Endothelial cell (in vitro differentiated cells): ENCODE results near the gene ACKR2. TPM values are rescaled to one million over a fixed set of nuclear protein-coding genes. Genes with fewer than 3 reads are reported as not detected.

Source experiments
- DNase-seq: peaks from one replicate; pipeline ENCODE4 v3.0.0; 2021; ENCODE audit warnings: low spot score
- H3K27ac Mint-ChIP-seq: one replicate; pipeline ENCODE4 v1.8.0; 2021; ENCODE audit warnings: mixed read lengths, inconsistent platforms; ENCODE audit not compliant: unreplicated experiment
- H3K27me3 Mint-ChIP-seq: one replicate; pipeline ENCODE4 v1.8.0; 2021; ENCODE audit warnings: mild to moderate bottlenecking, moderate library complexity, mixed read lengths, inconsistent platforms; ENCODE audit not compliant: unreplicated experiment
- H3K36me3 Mint-ChIP-seq: one replicate; pipeline ENCODE4 v1.8.0; 2021; ENCODE audit warnings: mild to moderate bottlenecking, low read depth, mixed read lengths, inconsistent platforms; ENCODE audit not compliant: unreplicated experiment
- H3K4me1 Mint-ChIP-seq: one replicate; pipeline ENCODE4 v1.8.0; 2021; ENCODE audit warnings: mild to moderate bottlenecking, mixed read lengths, inconsistent platforms; ENCODE audit not compliant: unreplicated experiment
- H3K4me3 Mint-ChIP-seq: one replicate; pipeline ENCODE4 v1.8.0; 2021; ENCODE audit warnings: mild to moderate bottlenecking, mixed read lengths, inconsistent platforms; ENCODE audit not compliant: unreplicated experiment
- H3K9me3 Mint-ChIP-seq: one replicate; pipeline ENCODE4 v1.8.0; 2021; ENCODE audit warnings: mixed read lengths, inconsistent platforms; ENCODE audit not compliant: unreplicated experiment
- CTCF ChIP-seq: fragments of 200-600 bp; sonication (generic); IDR thresholded peaks from one replicate; pipeline ENCODE4 v1.5.0; 2021; ENCODE audit warnings: antibody characterized with exemption; ENCODE audit not compliant: unreplicated experiment
- total RNA-seq: library from RNA; stranded (reverse); fragmentation: NEBNext Ultra II Directional; extraction: Animal tissue kit (Norgen Biotek cat#: 25700); gene quantifications from one replicate; pipeline ENCODE4 v1.2.1, GENCODE V29; 2021; ENCODE audit not compliant: unreplicated experiment

Gene ACKR2
- total RNA-seq, 1 donor from 2014 or later, result 3.8 TPM

GRCh38 chr3:42892807-42893206 lies 83.6 kb downstream of the ACKR2 start:
- Mint-ChIP-seq H3K36me3 (no peaks in the 10 kb centered on the region), H3K27me3 (peaks cover 2% of the 10 kb centered on the region), H3K4me1 (no peaks in the 10 kb centered on the region), H3K9me3 (no peaks in the 10 kb centered on the region), H3K27ac (no peak overlapping the region), H3K4me3 (no peak overlapping the region)
- no peak for DNase-seq
- no peak for TF ChIP-seq CTCF

DNA sequence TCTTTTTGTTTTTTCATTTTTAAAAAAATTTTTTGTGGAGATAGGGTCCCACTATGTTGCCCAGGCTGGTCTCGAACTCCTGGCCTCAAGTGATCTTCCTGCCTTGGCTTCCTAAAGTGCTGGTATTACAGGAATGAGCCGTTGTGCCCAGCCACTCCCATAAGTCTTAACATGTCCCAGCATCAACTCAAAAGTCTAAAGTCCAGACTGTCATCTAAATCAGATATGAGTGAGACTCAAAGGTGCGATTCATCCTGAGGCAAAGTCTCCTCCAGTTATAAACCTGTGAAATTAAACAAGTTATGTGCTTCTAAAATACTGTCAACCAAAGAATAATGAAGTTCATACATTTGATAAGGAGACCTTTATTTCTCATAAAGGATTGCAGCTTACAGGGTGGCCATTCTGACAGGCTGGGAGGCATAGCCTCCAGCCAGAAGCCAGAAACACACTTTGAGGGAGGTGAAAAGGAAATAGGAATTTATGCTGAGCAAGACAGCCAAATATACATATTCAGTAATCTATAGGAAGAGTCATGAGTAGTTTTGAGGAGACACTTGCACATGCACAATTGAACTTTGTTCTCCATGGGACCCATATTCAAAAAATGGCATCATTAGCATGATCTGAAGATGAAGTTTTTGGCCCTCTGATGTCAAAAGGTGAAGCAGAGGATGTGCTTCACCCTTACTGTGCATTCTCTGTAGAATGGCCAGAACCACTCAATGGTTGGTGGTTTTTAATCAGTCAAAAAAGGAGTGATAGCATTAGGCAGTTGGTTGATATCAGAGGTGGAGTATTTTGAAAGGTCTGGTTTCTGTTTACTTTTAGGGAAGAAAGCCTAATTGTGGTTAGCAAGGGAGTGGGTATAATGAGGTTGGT lies 85.7 kb downstream of the ACKR2 start:
- no peaks in the 10 kb centered on the region for H3K36me3 Mint-ChIP-seq

DNA sequence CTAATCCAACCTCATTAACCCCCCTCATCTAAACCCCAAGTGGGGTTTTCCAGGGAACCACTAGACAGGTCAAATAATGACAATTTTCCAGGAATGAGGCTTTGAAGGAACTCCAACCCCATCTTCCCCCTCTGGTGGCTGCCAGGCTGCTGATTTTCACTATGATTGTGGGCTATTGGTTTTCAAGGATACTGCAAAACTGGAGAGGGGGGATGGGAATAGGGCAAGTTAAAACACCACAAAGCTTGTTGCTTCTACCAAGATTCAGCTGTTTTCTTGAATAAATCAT lies 86.3 kb downstream of the ACKR2 start:
- no peak overlapping the region for H3K4me3 Mint-ChIP-seq
- no peaks in the 10 kb centered on the region for H3K36me3 Mint-ChIP-seq
- H3K9me3 Mint-ChIP-seq, result no peaks in the 10 kb centered on the region
- H3K27me3 Mint-ChIP-seq, result peaks cover 2% of the 10 kb centered on the region
- H3K4me1 Mint-ChIP-seq, result no peaks in the 10 kb centered on the region
- no peak for TF ChIP-seq CTCF
- DNase-seq, result no peak
- H3K27ac Mint-ChIP-seq, result no peak overlapping the region

More for the DNA sequence above, 85.7 kb downstream of the ACKR2 start:
- Mint-ChIP-seq H3K4me3 (no peak overlapping the region), H3K27ac (no peak overlapping the region), H3K9me3 (no peaks in the 10 kb centered on the region), H3K27me3 (peaks cover 2% of the 10 kb centered on the region), H3K4me1 (no peaks in the 10 kb centered on the region)
- no peak for TF ChIP-seq CTCF
- DNase-seq, result no peak

DNA sequence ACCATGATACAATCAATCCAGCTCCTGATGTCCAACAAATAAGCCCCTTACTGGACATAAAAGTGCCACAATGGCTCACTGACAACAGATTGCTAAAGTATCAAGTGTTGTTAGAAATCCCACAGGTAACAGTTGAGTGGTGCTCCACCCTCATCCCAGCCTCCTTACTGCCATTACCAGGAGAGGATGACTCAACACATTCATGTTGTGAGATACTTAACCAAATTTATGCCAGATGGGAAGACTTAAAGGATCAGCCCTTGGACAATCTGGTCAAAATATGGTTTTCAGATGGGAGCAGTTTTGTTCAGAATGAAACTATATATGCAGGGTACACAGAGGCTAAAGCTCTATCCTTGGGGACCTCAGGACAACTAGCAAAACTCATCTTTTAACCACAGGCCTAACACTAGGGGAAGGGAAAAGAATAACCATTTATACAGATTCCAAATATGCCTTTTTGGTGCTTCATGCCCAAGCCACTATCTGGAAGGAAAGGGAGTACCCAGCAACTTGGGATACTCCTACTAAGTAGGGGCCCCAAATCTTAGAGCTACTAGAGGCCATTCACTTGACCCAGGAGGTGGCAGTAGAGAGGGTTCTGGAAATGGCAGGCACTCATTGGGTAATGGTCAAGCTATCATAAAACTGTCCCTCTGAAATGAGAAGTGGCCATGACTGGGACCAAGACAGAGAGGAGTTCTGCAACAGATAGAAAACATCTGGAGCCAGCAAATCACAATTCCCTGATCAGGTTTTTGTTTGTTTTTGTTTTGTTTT lies 89.8 kb downstream of the ACKR2 start:
- H3K27me3 Mint-ChIP-seq, result peaks cover 6% of the 10 kb centered on the region
- H3K4me3 Mint-ChIP-seq, result no peak overlapping the region
- H3K27ac Mint-ChIP-seq, result no peak overlapping the region
- DNase-seq, result no peak
- no peaks in the 10 kb centered on the region for H3K4me1 Mint-ChIP-seq
- no peak for TF ChIP-seq CTCF
- no peaks in the 10 kb centered on the region for H3K9me3 Mint-ChIP-seq
- H3K36me3 Mint-ChIP-seq, result no peaks in the 10 kb centered on the region
